ENCODE measurements around the gene PPID. TPM values are rescaled to one million over a fixed set of nuclear protein-coding genes. Genes with fewer than 3 reads are reported as not detected.

The PPID gene
- total RNA-seq, 2 experiments from 2014 or later = 66.5 to 69.3 TPM

- no peaks in the 10 kb centered on the region for H3K9me3 Mint-ChIP-seq
- no peak for TF ChIP-seq CTCF (IDR thresholded peaks at IDR 0.05)
- ChIA-PET POLR2A (no interaction called here), CTCF (interaction anchor here (0.8 to 1.2 kb wide), 2 partner anchors 35 to 524 kb away, joined by 3 to 4 read pairs; no protein-coding TSS in a partner anchor)
- no peak overlapping the region for H3K4me3 Mint-ChIP-seq
- no peak overlapping the region for H3K27ac Mint-ChIP-seq
- peaks cover 8% of the 10 kb centered on the region for H3K4me1 Mint-ChIP-seq (ENCODE audit: low read depth)
- H3K27me3 Mint-ChIP-seq = no peaks in the 10 kb centered on the region
- DNase-seq (no peak), ATAC-seq (no peak)
- intact Hi-C loops (cut with micrococcal nuclease) = no loop called here
- no peaks in the 10 kb centered on the region for H3K36me3 Mint-ChIP-seq (ENCODE audit: low read depth)
These were observed 44.4 kb downstream of the PPID start for GRCh38 chr4:158678767-158679166.

- intact Hi-C loops (cut with micrococcal nuclease) = no loop called here
- H3K27ac Mint-ChIP-seq = no peak overlapping the region
- H3K4me1 Mint-ChIP-seq (ENCODE audit: low read depth) = peaks cover 15% of the 10 kb centered on the region
- no peaks in the 10 kb centered on the region for H3K9me3 Mint-ChIP-seq
- H3K36me3 Mint-ChIP-seq (ENCODE audit: low read depth) = no peaks in the 10 kb centered on the region
- TF ChIP-seq CTCF (IDR thresholded peaks at IDR 0.05) = no peak
- ChIA-PET CTCF (no interaction called here), POLR2A (no interaction called here)
- DNase-seq = no peak
- ATAC-seq = no peak
- H3K4me3 Mint-ChIP-seq = no peak overlapping the region
- H3K27me3 Mint-ChIP-seq = no peaks in the 10 kb centered on the region
These were observed 47.1 kb downstream of the PPID start for GRCh38 chr4:158676076-158676475.

- Mint-ChIP-seq H3K27me3 (no peaks in the 10 kb centered on the region), H3K9me3 (no peaks in the 10 kb centered on the region), H3K4me3 (peak overlapping the region; percentile 11), H3K36me3 (ENCODE audit: low read depth) (peaks cover 7% of the 10 kb centered on the region), H3K4me1 (ENCODE audit: low read depth) (peaks cover 29% of the 10 kb centered on the region), H3K27ac (no peak overlapping the region)
- no peak for ATAC-seq
- no peak for DNase-seq
- intact Hi-C loops (cut with micrococcal nuclease) = loop anchor here (5.0 kb wide), 2 partner anchors 49 to 429 kb away; partner anchors contain the start of genes PPID and RAPGEF2
- no peak for TF ChIP-seq CTCF (IDR thresholded peaks at IDR 0.05)
- ChIA-PET CTCF (interaction anchor here (1.0 to 1.6 kb wide), 2 partner anchors 10 to 37 kb away, joined by 3 read pairs; no protein-coding TSS in a partner anchor), POLR2A (no interaction called here)
These were observed 49.6 kb downstream of the PPID start for GRCh38 chr4:158673633-158674032.

- POLR2A ChIA-PET = interaction anchor here (1.7 kb wide), 1 partner anchor 38 kb away, joined by 3 read pairs; no protein-coding TSS in a partner anchor
- H3K27me3 Mint-ChIP-seq = no peaks in the 10 kb centered on the region
- H3K4me3 Mint-ChIP-seq = peak within 1 kb of the TSS; percentile 98
- peak; percentile 32 for TF ChIP-seq CTCF (IDR thresholded peaks at IDR 0.05)
- peaks cover 31% of the 10 kb centered on the region for H3K4me1 Mint-ChIP-seq (ENCODE audit: low read depth)
- H3K9me3 Mint-ChIP-seq = no peaks in the 10 kb centered on the region
- intact Hi-C loops (cut with micrococcal nuclease) = loop anchor here (5.0 kb wide), 2 partner anchors 50 to 430 kb away; partner anchors contain the start of genes PPID and RAPGEF2
- DNase-seq (peak; percentile 98), ATAC-seq (peak; percentile 86)
- H3K27ac Mint-ChIP-seq = peak within 1 kb of the TSS; percentile 98
- peaks cover 10% of the 10 kb centered on the region for H3K36me3 Mint-ChIP-seq (ENCODE audit: low read depth)
- CTCF ChIA-PET = interaction anchor here (0.6 to 1.6 kb wide), 5 partner anchors 9 to 103 kb away, joined by 3 to 5 read pairs (median 3); partner anchors contain the start of genes FNIP2 and PPID
These were observed 51.0 kb downstream of the PPID start, which contains the start of gene ETFDH for GRCh38 chr4:158671915-158672806. Gene ETFDH (plus strand): TSS chr4:158672296. CDS start chr4:158672457, 161 bp downstream.

- Mint-ChIP-seq H3K36me3 (ENCODE audit: low read depth) (peaks cover 10% of the 10 kb centered on the region), H3K4me3 (peak within 1 kb of the TSS; percentile 98), H3K27ac (peak within 1 kb of the TSS; percentile 98), H3K9me3 (no peaks in the 10 kb centered on the region), H3K4me1 (ENCODE audit: low read depth) (peaks cover 31% of the 10 kb centered on the region), H3K27me3 (no peaks in the 10 kb centered on the region)
- ChIA-PET CTCF (interaction anchor here (1.1 to 1.5 kb wide), 3 partner anchors 98 to 531 kb away, joined by 3 to 5 read pairs (median 3); partner anchors contain the start of gene FNIP2), POLR2A (interaction anchor here (0.7 to 1.7 kb wide), 3 partner anchors 38 to 426 kb away, joined by 3 to 6 read pairs (median 3); no protein-coding TSS in a partner anchor)
- no peak for ATAC-seq
- no peak for TF ChIP-seq CTCF (IDR thresholded peaks at IDR 0.05)
- intact Hi-C loops (cut with micrococcal nuclease) = loop anchor here (5.0 kb wide), 2 partner anchors 51 to 431 kb away; partner anchors contain the start of genes PPID and RAPGEF2
- no peak for DNase-seq
These were observed 51.6 kb downstream of the PPID start, which contains the start of gene C4orf46 for GRCh38 chr4:158671665-158671914. Gene C4orf46 (minus strand): TSS chr4:158671887. CDS start chr4:158671801, 86 bp downstream.

All from activated CD8-positive, alpha-beta T cell treated with anti-CD3 and anti-CD28 coated beads for 36 hours (primary cell).